Activated CD4-positive, alpha-beta memory T cell treated with anti-CD3 and anti-CD28 coated beads, Interleukin-2, amount 10 ng/mL, durations not matched to agents 7 days and 5 days (primary cell): Measurements from ENCODE around the gene AADACL3. TPM values are rescaled to one million over a fixed set of nuclear protein-coding genes. Genes with fewer than 3 reads are reported as not detected.

Experiments
- CTCF ChIA-PET: fragments of 350-600 bp; sonication (Branson Sonifier 250); formaldehyde crosslinking; loops from one replicate; lab custom pipeline; 2021; ENCODE audit warnings: antibody characterized with exemption, inconsistent platforms; lab: Charles Lee
- POLR2A ChIA-PET: fragments of 350-600 bp; sonication (Branson Sonifier 250); formaldehyde crosslinking; loops from one replicate; lab custom pipeline; 2021; ENCODE audit warnings: antibody characterized with exemption; lab: Charles Lee
- DNase-seq: peaks from one replicate; pipeline ENCODE4 v3.0.0-alpha.2; 2020
- H3K27ac Mint-ChIP-seq: one replicate; pipeline ENCODE4 v1.8.0; 2021; ENCODE audit warnings: mild to moderate bottlenecking, mixed read lengths
- H3K27me3 Mint-ChIP-seq: one replicate; pipeline ENCODE4 v1.8.0; 2021; ENCODE audit warnings: mixed read lengths
- H3K36me3 Mint-ChIP-seq: one replicate; pipeline ENCODE4 v1.8.0; 2021; ENCODE audit warnings: low read depth, mixed read lengths
- H3K4me1 Mint-ChIP-seq: one replicate; pipeline ENCODE4 v1.8.0; 2021; ENCODE audit warnings: mixed read lengths
- H3K4me3 Mint-ChIP-seq: one replicate; pipeline ENCODE4 v1.8.0; 2021; ENCODE audit warnings: mild to moderate bottlenecking, mixed read lengths
- H3K9me3 Mint-ChIP-seq: one replicate; pipeline ENCODE4 v1.8.0; 2021; ENCODE audit warnings: mixed read lengths
- total RNA-seq, 2 experiments: library from RNA; stranded (reverse); gene quantifications; one replicate each; pipeline ENCODE4 v1.2.3, GENCODE V29; 2021

AADACL3 gene
- total RNA-seq, 2 experiments from 2014 or later, result not detected

GRCh38 chr1:12762766-12763165 is 46.9 kb downstream of the AADACL3 start:
- Mint-ChIP-seq H3K9me3 (no peaks in the 10 kb centered on the region), H3K4me3 (no peak overlapping the region)

DNA sequence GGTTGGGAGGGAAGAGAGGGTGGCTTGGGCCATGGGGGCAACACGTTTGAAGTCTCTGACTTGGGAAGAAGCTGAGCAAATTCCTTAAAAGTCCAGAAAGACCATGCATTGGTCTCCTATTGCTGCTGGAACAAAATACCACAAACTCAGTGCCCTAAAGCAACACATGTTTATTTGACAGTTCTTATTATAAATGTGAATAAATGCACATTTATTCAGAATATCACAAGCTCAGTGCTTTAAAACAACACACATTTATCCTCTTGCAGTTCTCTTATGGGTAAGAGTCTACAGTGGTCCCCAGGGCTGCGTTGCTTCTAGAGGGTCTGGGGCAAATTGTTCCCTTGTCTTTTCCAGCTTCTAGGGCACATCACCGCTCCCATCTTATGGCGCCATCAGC is 47.6 kb downstream of the AADACL3 start:
- Mint-ChIP-seq H3K27me3 (peaks cover 16% of the 10 kb centered on the region), H3K27ac (no peak overlapping the region), H3K4me1 (no peaks in the 10 kb centered on the region), H3K9me3 (no peaks in the 10 kb centered on the region), H3K36me3 (no peaks in the 10 kb centered on the region), H3K4me3 (no peak overlapping the region)
- DNase-seq, result no peak
- ChIA-PET CTCF (no interaction called here), POLR2A (no interaction called here)

More at GRCh38 chr1:12762766-12763165, 46.9 kb downstream of the AADACL3 start:
- CTCF ChIA-PET, result no interaction called here
- Mint-ChIP-seq H3K36me3 (no peaks in the 10 kb centered on the region), H3K27ac (no peak overlapping the region), H3K4me1 (no peaks in the 10 kb centered on the region), H3K27me3 (peaks cover 21% of the 10 kb centered on the region)
- no peak for DNase-seq
- POLR2A ChIA-PET, result no interaction called here

- H3K27me3 Mint-ChIP-seq, result peaks cover 16% of the 10 kb centered on the region
- H3K4me1 Mint-ChIP-seq, result no peaks in the 10 kb centered on the region
- H3K4me3 Mint-ChIP-seq, result no peak overlapping the region
- POLR2A ChIA-PET, result no interaction called here
- H3K9me3 Mint-ChIP-seq, result no peaks in the 10 kb centered on the region
- no peak for DNase-seq
- H3K36me3 Mint-ChIP-seq, result no peaks in the 10 kb centered on the region
- CTCF ChIA-PET, result no interaction called here
- H3K27ac Mint-ChIP-seq, result no peak overlapping the region
Observed at GRCh38 chr1:12764016-12764415, 48.1 kb downstream of the AADACL3 start.

DNA sequence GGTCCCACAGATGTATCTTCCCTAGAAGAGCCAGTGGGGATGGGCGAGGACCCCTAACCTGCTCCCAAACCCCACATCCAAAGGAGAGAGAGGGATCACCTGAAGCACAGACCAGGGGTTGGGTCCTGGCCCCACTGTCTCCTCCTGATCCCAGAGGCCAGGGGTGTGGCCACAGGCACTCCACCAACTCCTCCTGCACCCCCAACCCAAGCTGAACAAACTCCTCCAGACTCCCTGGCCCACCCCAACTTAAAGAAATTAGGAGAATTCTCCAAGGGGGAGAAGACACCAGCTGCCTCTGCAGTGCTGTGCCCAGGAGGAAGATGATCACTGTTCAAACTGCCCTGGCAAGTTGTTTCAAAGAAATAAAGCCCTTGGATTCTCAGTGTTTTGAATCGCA is 53.1 kb downstream of the AADACL3 start:
- H3K9me3 Mint-ChIP-seq, result no peaks in the 10 kb centered on the region

DNA sequence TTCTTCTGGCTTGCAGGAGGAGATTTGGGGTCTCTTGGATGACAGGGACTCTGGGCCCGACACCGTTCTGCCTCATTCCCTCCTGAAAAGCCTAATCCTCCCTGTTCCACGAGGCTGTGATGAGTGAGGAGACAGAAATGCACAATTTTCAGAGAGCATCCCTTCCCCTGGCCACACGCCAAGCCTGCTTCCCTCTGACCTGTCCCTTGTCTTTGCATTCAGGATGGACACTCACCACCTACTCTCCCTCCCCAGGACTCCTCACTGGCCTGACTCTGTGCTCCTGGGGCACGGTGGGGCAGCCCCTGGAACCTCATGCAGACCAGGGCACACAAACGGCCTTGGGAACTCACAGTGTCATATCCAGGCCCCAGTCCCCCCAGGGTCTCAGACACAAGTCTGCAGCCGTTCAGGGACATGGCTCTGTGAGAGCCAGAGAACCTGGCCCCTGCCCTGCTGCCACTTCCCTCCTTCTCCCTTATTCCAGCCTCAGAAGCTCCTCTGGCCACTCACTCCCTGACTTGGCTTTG is 54.1 kb downstream of the AADACL3 start:
- no peaks in the 10 kb centered on the region for H3K4me1 Mint-ChIP-seq

More for the DNA sequence above, 53.1 kb downstream of the AADACL3 start:
- H3K27ac Mint-ChIP-seq, result no peak overlapping the region
- H3K4me3 Mint-ChIP-seq, result no peak overlapping the region
- DNase-seq, result no peak
- H3K36me3 Mint-ChIP-seq, result no peaks in the 10 kb centered on the region
- no peaks in the 10 kb centered on the region for H3K4me1 Mint-ChIP-seq
- CTCF ChIA-PET, result no interaction called here
- POLR2A ChIA-PET, result no interaction called here
- H3K27me3 Mint-ChIP-seq, result peaks cover 19% of the 10 kb centered on the region

DNA sequence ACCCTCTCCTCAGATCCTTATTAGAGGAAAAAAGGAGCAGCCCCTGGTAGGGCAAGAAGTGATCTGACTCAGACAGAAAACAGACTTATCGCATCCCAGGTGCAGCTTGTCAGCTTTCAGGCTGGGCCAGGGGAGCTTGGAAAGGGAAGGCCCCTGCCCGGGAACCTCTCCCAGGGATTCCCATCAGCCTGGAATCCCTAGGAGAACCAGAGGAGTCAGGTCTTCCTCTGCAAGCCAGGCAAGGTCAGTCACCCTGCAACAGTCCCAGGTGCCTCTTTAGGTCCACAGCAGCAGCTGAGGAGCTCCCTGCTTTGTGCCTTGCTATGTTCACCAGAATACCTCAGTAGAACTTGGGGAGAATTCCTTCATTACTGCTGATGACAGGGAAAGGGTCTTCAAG is 54.7 kb downstream of the AADACL3 start:
- CTCF ChIA-PET, result no interaction called here
- H3K27me3 Mint-ChIP-seq, result peaks cover 19% of the 10 kb centered on the region
- no peak overlapping the region for H3K4me3 Mint-ChIP-seq
- H3K36me3 Mint-ChIP-seq, result no peaks in the 10 kb centered on the region
- H3K9me3 Mint-ChIP-seq, result no peaks in the 10 kb centered on the region
- no peaks in the 10 kb centered on the region for H3K4me1 Mint-ChIP-seq
- POLR2A ChIA-PET, result no interaction called here
- H3K27ac Mint-ChIP-seq, result no peak overlapping the region
- DNase-seq, result no peak

More for the DNA sequence above, 54.1 kb downstream of the AADACL3 start:
- no peak overlapping the region for H3K4me3 Mint-ChIP-seq
- ChIA-PET POLR2A (no interaction called here), CTCF (no interaction called here)
- H3K27ac Mint-ChIP-seq, result no peak overlapping the region
- H3K36me3 Mint-ChIP-seq, result no peaks in the 10 kb centered on the region
- H3K27me3 Mint-ChIP-seq, result peaks cover 19% of the 10 kb centered on the region
- H3K9me3 Mint-ChIP-seq, result no peaks in the 10 kb centered on the region
- no peak for DNase-seq

DNA sequence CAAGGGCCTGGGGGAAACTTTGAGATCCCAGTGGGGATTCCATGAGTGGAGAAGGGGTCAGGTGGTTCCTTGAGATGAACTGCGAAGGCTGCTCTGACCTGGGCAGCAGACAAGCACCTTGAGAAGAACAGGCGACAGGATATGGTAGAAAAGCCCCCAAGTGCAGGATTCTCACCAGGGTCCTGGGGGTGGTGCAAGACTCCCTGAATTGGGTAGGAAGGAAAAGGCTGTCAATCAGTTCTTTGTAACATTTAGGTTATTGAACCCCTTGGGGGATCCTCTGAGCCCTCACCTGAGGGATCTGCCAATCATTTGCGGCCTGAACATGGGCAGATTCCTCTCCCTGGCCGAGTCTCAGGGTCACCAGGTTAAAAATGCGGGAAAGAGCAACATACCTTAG is 55.3 kb downstream of the AADACL3 start:
- POLR2A ChIA-PET, result no interaction called here
- DNase-seq, result no peak
- Mint-ChIP-seq H3K9me3 (no peaks in the 10 kb centered on the region), H3K27me3 (peaks cover 16% of the 10 kb centered on the region), H3K27ac (no peak overlapping the region), H3K4me1 (no peaks in the 10 kb centered on the region), H3K36me3 (no peaks in the 10 kb centered on the region), H3K4me3 (no peak overlapping the region)
- CTCF ChIA-PET, result no interaction called here

DNA sequence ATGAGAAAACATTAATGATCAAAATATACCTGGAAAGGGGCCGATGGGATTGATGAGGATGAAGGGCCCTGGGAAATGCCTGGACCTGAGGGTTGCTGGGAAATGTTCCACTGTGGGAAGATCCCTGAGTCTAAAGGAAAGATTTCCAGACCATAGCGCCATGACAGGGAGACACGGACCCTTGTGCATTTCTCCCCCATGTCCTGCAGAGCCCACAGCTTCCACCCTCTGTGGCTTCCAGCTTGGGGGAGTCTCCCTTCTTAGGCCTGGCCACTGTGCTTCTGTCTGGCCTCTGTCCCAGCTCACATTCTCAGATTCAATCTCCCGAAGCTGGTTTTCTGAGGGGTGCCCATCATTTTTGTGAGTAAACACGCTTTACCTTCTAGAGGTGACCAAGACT is 56.6 kb downstream of the AADACL3 start:
- no peak for DNase-seq
- H3K27ac Mint-ChIP-seq, result no peak overlapping the region
- H3K36me3 Mint-ChIP-seq, result no peaks in the 10 kb centered on the region
- no peaks in the 10 kb centered on the region for H3K9me3 Mint-ChIP-seq
- CTCF ChIA-PET, result no interaction called here
- no peak overlapping the region for H3K4me3 Mint-ChIP-seq
- no peaks in the 10 kb centered on the region for H3K4me1 Mint-ChIP-seq
- peaks cover 9% of the 10 kb centered on the region for H3K27me3 Mint-ChIP-seq
- POLR2A ChIA-PET, result no interaction called here

- ChIA-PET CTCF (no interaction called here), POLR2A (no interaction called here)
- Mint-ChIP-seq H3K36me3 (no peaks in the 10 kb centered on the region), H3K4me1 (no peaks in the 10 kb centered on the region), H3K4me3 (no peak within 1 kb of the TSS), H3K27me3 (peaks cover 5% of the 10 kb centered on the region), H3K27ac (no peak within 1 kb of the TSS), H3K9me3 (no peaks in the 10 kb centered on the region)
- DNase-seq, result no peak
Observed at GRCh38 chr1:12773438-12773837, 57.5 kb downstream of the AADACL3 start, which contains the start of gene PRAMEF12. Gene PRAMEF12 (plus strand): TSS chr1:12773738. CDS start chr1:12774868, 1,130 bp downstream.

DNA sequence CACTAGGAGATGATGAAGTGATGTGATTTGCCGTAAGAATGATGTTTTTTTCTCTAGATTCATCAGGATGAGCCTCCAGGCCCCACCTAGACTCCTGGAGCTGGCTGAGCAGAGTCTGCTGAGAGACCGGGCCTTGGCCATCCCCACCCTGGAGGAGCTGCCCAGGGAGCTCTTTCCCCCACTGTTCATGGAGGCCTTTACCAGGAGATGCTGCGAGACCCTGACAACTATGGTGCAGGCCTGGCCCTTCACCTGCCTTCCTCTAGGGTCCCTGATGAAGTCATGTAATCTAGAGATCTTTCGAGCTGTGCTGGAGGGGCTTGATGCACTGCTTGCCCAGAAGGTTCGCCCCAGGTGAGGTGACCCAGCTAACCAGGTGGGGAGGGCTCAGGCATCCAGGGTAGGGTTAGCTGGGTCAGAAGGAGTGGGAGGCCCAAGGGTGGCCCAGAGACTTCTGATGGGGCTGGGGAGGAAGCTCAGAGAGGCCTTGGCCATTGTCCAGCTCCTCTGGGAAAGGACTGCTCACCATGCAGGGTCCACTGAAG is 59.0 kb downstream of the AADACL3 start:
- Mint-ChIP-seq H3K27me3 (peaks cover 8% of the 10 kb centered on the region), H3K9me3 (no peaks in the 10 kb centered on the region), H3K27ac (no peak overlapping the region), H3K4me1 (no peaks in the 10 kb centered on the region), H3K4me3 (no peak overlapping the region), H3K36me3 (no peaks in the 10 kb centered on the region)
- POLR2A ChIA-PET, result no interaction called here
- no peak for DNase-seq
- CTCF ChIA-PET, result no interaction called here

DNA sequence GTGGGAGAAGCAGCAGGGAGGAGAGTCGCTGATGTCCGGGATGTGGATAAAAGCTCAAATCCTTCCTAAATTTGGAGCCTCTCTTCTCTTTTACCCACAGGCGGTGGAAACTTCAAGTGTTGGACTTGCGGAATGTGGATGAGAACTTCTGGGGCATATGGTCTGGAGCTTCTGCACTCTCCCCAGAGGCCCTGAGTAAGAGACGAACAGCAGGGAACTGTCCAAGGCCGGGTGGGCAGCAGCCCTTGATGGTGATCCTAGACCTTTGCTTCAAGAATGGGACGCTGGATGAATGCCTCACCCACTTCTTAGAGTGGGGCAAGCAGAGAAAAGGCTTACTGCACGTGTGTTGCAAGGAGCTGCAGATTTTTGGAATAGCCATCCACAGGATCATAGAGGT is 59.5 kb downstream of the AADACL3 start:
- Mint-ChIP-seq H3K9me3 (no peaks in the 10 kb centered on the region), H3K4me3 (no peak overlapping the region), H3K36me3 (no peaks in the 10 kb centered on the region), H3K27me3 (peaks cover 5% of the 10 kb centered on the region), H3K27ac (no peak overlapping the region), H3K4me1 (no peaks in the 10 kb centered on the region)
- CTCF ChIA-PET, result no interaction called here
- POLR2A ChIA-PET, result no interaction called here
- no peak for DNase-seq

- peaks cover 3% of the 10 kb centered on the region for H3K27me3 Mint-ChIP-seq
- H3K9me3 Mint-ChIP-seq, result no peaks in the 10 kb centered on the region
- H3K4me3 Mint-ChIP-seq, result no peak overlapping the region
- ChIA-PET POLR2A (no interaction called here), CTCF (no interaction called here)
- no peaks in the 10 kb centered on the region for H3K36me3 Mint-ChIP-seq
- H3K27ac Mint-ChIP-seq, result no peak overlapping the region
- no peak for DNase-seq
- H3K4me1 Mint-ChIP-seq, result no peaks in the 10 kb centered on the region
Observed at GRCh38 chr1:12776801-12777557, 61.1 kb downstream of the AADACL3 start.
